Gastroesophageal sphincter (tissue), 4 donors: ENCODE results near the gene APRT. TPM values are rescaled to one million over a fixed set of nuclear protein-coding genes. Genes with fewer than 3 reads are reported as not detected.

Experiments
- ATAC-seq: fragments of 150-250 bp; one replicate; pipeline ENCODE4 v1.9.1; 2016; ENCODE audit warnings: mild to moderate bottlenecking, moderate library complexity
- H3K27ac ChIP-seq, 4 donors: fragments of 200-600 bp; sonication (generic) in 3 of 4; 1 replicate in 3 of 4; 2 replicates in 1 of 4; pipeline ENCODE4 v1.5.1; 2016 to 2019
- H3K27me3 ChIP-seq: fragments of 200-600 bp; sonication (generic); one replicate; pipeline ENCODE4 v1.5.1; 2019
- H3K36me3 ChIP-seq, 2 donors: fragments of 200-600 bp; sonication (generic); one replicate each; pipeline ENCODE4 v1.5.1; 2019; ENCODE audit warnings: control low read depth in 1 of 2
- H3K4me1 ChIP-seq, 3 donors: fragments of 200-600 bp; sonication (generic); 1 replicate in 2 of 3; 2 replicates in 1 of 3; pipeline ENCODE4 v1.5.1; 2016 to 2019; ENCODE audit warnings: control low read depth in 2 of 3
- H3K4me3 ChIP-seq, 2 donors: fragments of 200-600 bp; sonication (generic); one replicate each; pipeline ENCODE4 v1.5.1; 2019; ENCODE audit warnings: mild to moderate bottlenecking in 1 of 2, moderate library complexity in 1 of 2
- H3K9me3 ChIP-seq, 3 donors: fragments of 200-600 bp; sonication (generic); one replicate each; pipeline ENCODE4 v1.5.1; 2017 to 2019; ENCODE audit warnings: control low read depth in 2 of 3
- CTCF ChIP-seq, 4 experiments: fragments of 200-600 bp in 2 of 4; fragments of 450-650 bp in 2 of 4; sonication (generic) in 1 of 4; IDR thresholded peaks; one replicate each; pipeline ENCODE4 v1.5.1; 2017 to 2019; ENCODE audit warnings: antibody characterized with exemption in 4 of 4, mild to moderate bottlenecking in 2 of 4, moderate library complexity in 2 of 4
- EP300 ChIP-seq: sonication (generic); formaldehyde crosslinking; IDR thresholded peaks from one replicate; pipeline ENCODE4 v1.6.1; 2017; ENCODE audit warnings: antibody characterized with exemption, mild to moderate bottlenecking
- POLR2A ChIP-seq, 2 donors: fragments of 450-650 bp; IDR thresholded peaks; one replicate each; pipeline ENCODE4 v1.6.1; 2017; ENCODE audit warnings: antibody characterized with exemption in 2 of 2, mild to moderate bottlenecking in 2 of 2, moderate library complexity in 1 of 2
- POLR2AphosphoS5 ChIP-seq: sonication (generic); formaldehyde crosslinking; IDR thresholded peaks from one replicate; pipeline ENCODE4 v1.6.1; 2017; ENCODE audit warnings: antibody characterized with exemption
- WGBS, 2 donors: methylation state at CpG; one replicate each; pipeline ENCODE4 v1.1.5; 2018; ENCODE audit warnings: low coverage in 1 of 2; 5-methylcytosine and 5-hydroxymethylcytosine counted together
- total RNA-seq, 4 donors: library from RNA; depleted of rRNA; stranded (reverse); fragments of >200 nt; gene quantifications; one replicate each; pipeline ENCODE4 v1.1.0, GENCODE V29; 2016

The APRT gene
- total RNA-seq, 4 donors from 2014 or later, result 64.9 to 103 (median 92.9) TPM

GRCh38 chr16:88856828-88857727 is 45.4 kb upstream of the APRT start, which contains the start of the genes GALNS and TRAPPC2L:
TSS of gene GALNS (minus strand) at chr16:88856947. CDS start at chr16:88856877, 70 bp downstream.
TSS of gene TRAPPC2L (plus strand) at chr16:88857127. CDS start at chr16:88857151, 24 bp downstream.
- peak within 1 kb of the TSS; percentile 56 to 89 (median 80) for H3K27ac ChIP-seq
- H3K4me3 ChIP-seq, result peak within 1 kb of the TSS; percentile 80 to 98
- TF ChIP-seq EP300 (no peak), POLR2AphosphoS5 (peak; percentile 91), CTCF (IDR thresholded peaks at IDR 0.05) (no peak), POLR2A (IDR thresholded peaks at IDR 0.05) (peak; percentile 76 to 86)
- peaks cover 0 to 42% of the 10 kb centered on the region in 2 donors for H3K36me3 ChIP-seq
- WGBS, 2 donors, result 0 to 1% methylated on average over 2 to 20 of the region's 87 CpGs
- no peaks in the 10 kb centered on the region for H3K27me3 ChIP-seq
- H3K9me3 ChIP-seq, result no peaks in the 10 kb centered on the region
- ATAC-seq, result peak; percentile 90
- H3K4me1 ChIP-seq, result peaks cover 0 to 56% (median 19%) of the 10 kb centered on the region in 3 donors

- WGBS, 2 donors, result no CpG with 5 or more reads among the region's 53 CpGs
Observed at GRCh38 chr16:88856122-88856827, 44.5 kb upstream of the APRT start.

GRCh38 chr16:88855736-88856121 is 44.0 kb upstream of the APRT start:
- H3K27ac ChIP-seq, result peak overlapping the region in 3 of 4 donors; percentile 72 to 89 (median 89)
- TF ChIP-seq CTCF (IDR thresholded peaks at IDR 0.05) (no peak), POLR2AphosphoS5 (no peak), POLR2A (IDR thresholded peaks at IDR 0.05) (no peak), EP300 (no peak)
- H3K36me3 ChIP-seq, result peaks cover 0 to 42% of the 10 kb centered on the region in 2 donors
- no peak for ATAC-seq
- no peaks in the 10 kb centered on the region for H3K27me3 ChIP-seq
- H3K4me1 ChIP-seq, result peaks cover 0 to 56% (median 19%) of the 10 kb centered on the region in 3 donors
- no peaks in the 10 kb centered on the region for H3K9me3 ChIP-seq
- 67 to 81% methylated on average over 3 of the region's 13 CpGs for WGBS, 2 donors
- peak overlapping the region; percentile 80 to 98 for H3K4me3 ChIP-seq

More at GRCh38 chr16:88856122-88856827, 44.5 kb upstream of the APRT start:
- H3K9me3 ChIP-seq, result no peaks in the 10 kb centered on the region
- peak overlapping the region in 3 of 4 donors; percentile 72 to 89 (median 89) for H3K27ac ChIP-seq
- ATAC-seq, result no peak
- peak overlapping the region; percentile 80 to 98 for H3K4me3 ChIP-seq
- peaks cover 0 to 56% (median 19%) of the 10 kb centered on the region in 3 donors for H3K4me1 ChIP-seq
- H3K36me3 ChIP-seq, result peaks cover 0 to 42% of the 10 kb centered on the region in 2 donors
- no peaks in the 10 kb centered on the region for H3K27me3 ChIP-seq
- TF ChIP-seq EP300, result no peak
- no peak for TF ChIP-seq POLR2AphosphoS5
- no peak for TF ChIP-seq CTCF (IDR thresholded peaks at IDR 0.05)
- no peak for TF ChIP-seq POLR2A (IDR thresholded peaks at IDR 0.05)

- no peak for ATAC-seq
- TF ChIP-seq EP300, result no peak
- TF ChIP-seq POLR2A (IDR thresholded peaks at IDR 0.05), result no peak
- TF ChIP-seq CTCF (IDR thresholded peaks at IDR 0.05), result no peak
- TF ChIP-seq POLR2AphosphoS5, result no peak
- Histone ChIP-seq H3K9me3 (no peaks in the 10 kb centered on the region), H3K4me1 (peaks cover 0 to 56% (median 19%) of the 10 kb centered on the region in 3 donors), H3K27ac (peak overlapping the region in 1 of 4 donors; percentile 89), H3K36me3 (peaks cover 0 to 42% of the 10 kb centered on the region in 2 donors), H3K27me3 (no peaks in the 10 kb centered on the region), H3K4me3 (no peak overlapping the region)
- WGBS, 2 donors, result 78 to 80% methylated on average over 4 to 8 of the region's 8 CpGs
Observed at GRCh38 chr16:88855176-88855575, 43.4 kb upstream of the APRT start.
